GM12878 (cell line): ENCODE measurements around the gene PRKCI. TPM values are rescaled to one million over a fixed set of nuclear protein-coding genes. Genes with fewer than 3 reads are reported as not detected.

Experiments
- ATAC-seq: fragments of 200-7000 bp; cut with Tn5 transposase; 3 replicates; pipeline ENCODE4 v1.9.1; 2020; ENCODE audit warnings: mild to moderate bottlenecking, moderate library complexity
- BruUV-seq: library from RNA; stranded (reverse); fragments of 400-500 nt; replicated peaks from 2 replicates; lab custom pipeline; 2021; lab: Mats Ljungman, UMichigan
- CTCF ChIA-PET: fragments of 300-600 bp; sonication (Branson Sonifier 250); formaldehyde crosslinking; extraction: SDS; loops from one replicate; lab custom pipeline; 2021; ENCODE audit warnings: inconsistent platforms; lab: Yijun Ruan, JAX
- POLR2A ChIA-PET: fragments of 350-600 bp; formaldehyde crosslinking; extraction: SDS; loops from one replicate; lab custom pipeline; 2021; ENCODE audit warnings: inconsistent platforms; lab: Charles Lee
- RAD21 ChIA-PET: fragments of 300-600 bp; sonication (Branson Sonifier 250); formaldehyde crosslinking; loops from one replicate; lab custom pipeline; 2023; ENCODE audit warnings: antibody characterized with exemption; ENCODE audit not compliant: unreplicated experiment; lab: Charles Lee
- SMC1A ChIA-PET: fragments of 300-600 bp; sonication (Branson Sonifier 250); formaldehyde crosslinking; loops from one replicate; lab custom pipeline; 2023; ENCODE audit not compliant: unreplicated experiment, uncharacterized antibody; lab: Charles Lee
- DNase-seq: peaks from one replicate; pipeline ENCODE4 v3.0.0-alpha.2; 2011; ENCODE audit warnings: low read depth, low spot score
- FAIRE-seq: peaks from 3 replicates; lab custom pipeline; 2011; peaks lifted over from hg19 to GRCh38; lab: Jason Lieb, UNC
- H2AFZ ChIP-seq: 2 replicates; pipeline ENCODE4 v1.6.0; 2011; ENCODE audit warnings: low read depth, low read length, control low read depth; ENCODE audit not compliant: control insufficient read depth
- H3K27ac ChIP-seq: 2 replicates; pipeline ENCODE4 v1.5.1; 2011; ENCODE audit warnings: control low read depth; ENCODE audit not compliant: control insufficient read depth, insufficient read depth
- H3K27me3 ChIP-seq, 2 experiments: replicated peaks in 1 of 2; 2 replicates each; pipeline versions ENCODE4 v1.6.0 to v1.6.1; 2011; ENCODE audit warnings: low read length in 1 of 2; ENCODE audit not compliant: control insufficient read depth in 2 of 2, insufficient read depth in 2 of 2
- H3K36me3 ChIP-seq, 2 experiments: 2 replicates each; pipeline ENCODE4 v1.5.1; 2011; ENCODE audit warnings: low read length in 1 of 2; ENCODE audit not compliant: control insufficient read depth in 2 of 2, insufficient read depth in 2 of 2
- H3K4me1 ChIP-seq: 2 replicates; pipeline ENCODE4 v1.6.1; 2011; ENCODE audit warnings: mild to moderate bottlenecking, low read length, moderate library complexity, mixed read lengths; ENCODE audit not compliant: control insufficient read depth, insufficient read depth
- H3K4me2 ChIP-seq: 2 replicates; pipeline ENCODE4 v1.6.0; 2011; ENCODE audit warnings: control low read depth; ENCODE audit not compliant: control insufficient read depth, insufficient read depth
- H3K4me3 ChIP-seq: fragments of 200-600 bp; sonication (generic); 2 replicates; pipeline ENCODE4 v1.5.1; 2016
- H3K79me2 ChIP-seq: 2 replicates; pipeline ENCODE4 v1.6.0; 2011; ENCODE audit warnings: low read length; ENCODE audit not compliant: control insufficient read depth, insufficient read depth
- H3K9ac ChIP-seq: 2 replicates; pipeline ENCODE4 v1.8.0; 2011; ENCODE audit warnings: low read length, control low read depth, mixed read lengths; ENCODE audit not compliant: control insufficient read depth, insufficient read depth
- H3K9me3 ChIP-seq: replicated peaks from 3 replicates; pipeline ENCODE4 v1.5.1; 2011; ENCODE audit warnings: mild to moderate bottlenecking, low read length; ENCODE audit not compliant: control insufficient read depth, insufficient read depth
- H4K20me1 ChIP-seq: 2 replicates; pipeline ENCODE4 v1.6.0; 2011; ENCODE audit not compliant: control insufficient read depth, insufficient read depth
- BHLHE40 ChIP-seq, 2 experiments: fragments of 450-650 bp in 1 of 2; IDR thresholded peaks; 2 replicates each; pipeline ENCODE4 v1.6.1; 2011 to 2017; ENCODE audit warnings: low read depth in 2 of 2, borderline replicate concordance in 1 of 2, improper control_type of control experiment in 1 of 2, low read length in 1 of 2, mild to moderate bottlenecking in 1 of 2
- BMI1 ChIP-seq: fragments of 450-650 bp; IDR thresholded peaks from 2 replicates; pipeline ENCODE4 v1.6.1; 2016; ENCODE audit warnings: mild to moderate bottlenecking, moderate library complexity, borderline replicate concordance
- CBX3 ChIP-seq: fragments of 200-600 bp; sonication (generic); IDR thresholded peaks from 2 replicates; pipeline ENCODE4 v1.6.1; 2016; ENCODE audit warnings: low read depth, borderline replicate concordance
- EP300 ChIP-seq, 2 experiments: fragments of 150-350 bp in 1 of 2; IDR thresholded peaks; 2 replicates each; pipeline ENCODE4 v1.6.1; 2011 to 2012; ENCODE audit warnings: low read depth in 2 of 2, low read length in 2 of 2, borderline replicate concordance in 1 of 2, improper control_type of control experiment in 1 of 2, inconsistent platforms in 1 of 2; ENCODE audit not compliant: control insufficient read depth in 1 of 2
- GABPA ChIP-seq: IDR thresholded peaks from 2 replicates; pipeline ENCODE4 v1.6.1; 2014; ENCODE audit warnings: antibody characterized with exemption, low read depth, mild to moderate bottlenecking, inconsistent platforms
- MTA3 ChIP-seq: IDR thresholded peaks from 2 replicates; pipeline ENCODE4 v1.6.1; 2012; ENCODE audit warnings: low read length, inconsistent platforms, borderline replicate concordance
- MYB ChIP-seq: fragments of 150-350 bp; IDR thresholded peaks from 2 replicates; pipeline ENCODE4 v1.6.1; 2014; ENCODE audit warnings: mild to moderate bottlenecking, low read depth, low read length, borderline replicate concordance
- NFIC ChIP-seq: IDR thresholded peaks from 2 replicates; pipeline ENCODE4 v1.6.1; 2012; ENCODE audit warnings: low read depth, mild to moderate bottlenecking, inconsistent platforms, low read length, moderate library complexity
- RELB ChIP-seq: fragments of 450-650 bp; IDR thresholded peaks from 2 replicates; pipeline ENCODE4 v1.6.1; 2017; ENCODE audit warnings: low read depth, mild to moderate bottlenecking, moderate library complexity
- WRNIP1 ChIP-seq: IDR thresholded peaks from 2 replicates; pipeline ENCODE4 v1.6.1; 2011; ENCODE audit warnings: low read depth, low read length, improper control_type of control experiment, borderline replicate concordance
- ZBTB11 ChIP-seq: fragments of 450-650 bp; formaldehyde crosslinking; IDR thresholded peaks from 2 replicates; pipeline ENCODE4 v1.5.0; 2022; ENCODE audit warnings: mild to moderate bottlenecking, missing genetic modification characterization
- ZNF274 ChIP-seq: IDR thresholded peaks from one replicate; pipeline ENCODE4 v1.8.0; 2011; ENCODE audit not compliant: insufficient read length, insufficient read depth
- ZNF622 ChIP-seq: fragments of 450-650 bp; IDR thresholded peaks from 2 replicates; pipeline ENCODE4 v1.6.1; 2017; ENCODE audit warnings: mild to moderate bottlenecking, inconsistent platforms
- WGBS: methylation state at CpG from one replicate; pipeline ENCODE4 v1.1.6; 2016; ENCODE audit warnings: low lambda C conversion rate; ENCODE audit not compliant: insufficient replicate concordance, insufficient coverage; ENCODE audit errors: missing lambda C conversion rate; 5-methylcytosine and 5-hydroxymethylcytosine counted together
- in situ Hi-C: fragments of 300-500 bp; cut with MboI; formaldehyde crosslinking; loops from 9 replicates; pipeline ENCODE4 v1.14.3; 2018; ENCODE audit warnings: mixed read lengths
- intact Hi-C: fragments of 100-400 bp; cut with micrococcal nuclease; formaldehyde crosslinking; loops from one replicate; pipeline ENCODE4 v1.14.2; 2022; ENCODE audit not compliant: unreplicated experiment
- polyA plus RNA-seq, 11 experiments: library from polyadenylated mRNA; depleted of rRNA in 4 of 11; unstranded in 6 of 11; stranded (reverse) in 5 of 11; fragments of >200 nt; fragmentation: Nextera tagmentation in 4 of 11; fragmentation: Illumina TruSeq in 1 of 11; extraction: Ambion mirVana in 4 of 11; extraction: Trizol in 1 of 11; gene quantifications; 1 replicate in 1 of 11; 2 replicates in 10 of 11; pipeline versions ENCODE4 v1.2.1 to v1.2.3, GENCODE V29; 2011 to 2016; ENCODE audit warnings: inconsistent platforms in 2 of 11, missing spikeins in 2 of 11, low read depth in 1 of 11
- total RNA-seq, 4 experiments: library from RNA; depleted of rRNA in 3 of 4; stranded (reverse); fragments of >200 nt in 3 of 4; fragmentation: Illumina TruSeq in 1 of 4; extraction: Trizol in 1 of 4; gene quantifications; 2 replicates each; pipeline versions ENCODE4 v1.2.1 to v1.2.3, GENCODE V29; 2013 to 2021
- TF ChIP-seq, protein P1 (sequence below): fragments of 450-650 bp; IDR thresholded peaks from 2 replicates; pipeline ENCODE4 v1.6.1; 2018; ENCODE audit warnings: mild to moderate bottlenecking, low read depth, moderate library complexity; ENCODE audit not compliant: partially characterized antibody

The PRKCI gene
- total and polyA plus RNA-seq, 10 of the 15 experiments (the other 5 are each of a cell fraction or from before 2014, with no cell fraction given) = 3.5 to 15.4 (median 11.8) TPM

DNA sequence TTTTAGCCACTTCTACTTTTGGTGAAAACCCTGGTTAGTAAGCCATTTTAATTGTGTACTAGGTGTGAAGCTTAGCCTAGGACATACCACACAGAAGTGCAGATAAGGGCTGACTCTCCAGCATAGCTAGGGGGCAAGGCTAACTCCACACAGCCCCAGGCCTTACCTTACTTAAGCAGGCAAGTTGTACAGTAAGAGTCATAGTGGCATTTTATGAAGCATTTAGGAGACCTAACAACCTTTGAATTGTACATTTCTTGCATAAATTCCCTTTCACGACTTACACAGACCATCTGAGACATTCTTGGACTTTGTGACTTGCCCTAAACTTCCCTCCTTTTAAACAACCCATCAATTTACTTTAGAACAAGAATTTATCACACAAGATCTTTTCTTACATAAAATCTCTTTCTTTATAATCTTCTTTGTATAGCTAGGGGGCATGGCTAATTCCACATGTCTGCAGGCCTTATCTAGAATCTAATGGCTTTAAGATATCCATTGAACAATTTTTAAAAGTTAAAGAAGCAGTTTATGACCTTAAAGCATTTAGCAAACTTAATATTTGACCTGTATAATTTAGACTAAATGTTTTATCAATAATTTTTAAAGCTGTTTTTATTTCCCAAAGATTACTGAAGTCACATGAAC, 116.6 kb downstream of the PRKCI start:
- H3K79me2 ChIP-seq = no peaks in the 10 kb centered on the region
- TF ChIP-seq CBX3 (no peak), BHLHE40 (IDR thresholded peaks at IDR 0.05; ENCODE audit: borderline replicate concordance in 1 of 2, low read depth in 2 of 2, low read length in 1 of 2) (no peak), MTA3 (no peak), ZBTB11 (no peak), WRNIP1 (no peak), RELB (no peak), EP300 (IDR thresholded peaks at IDR 0.05; ENCODE audit: borderline replicate concordance in 1 of 2, control insufficient read depth in 1 of 2, low read depth in 2 of 2, low read length in 2 of 2) (no peak), BMI1 (no peak), GABPA (no peak), ZNF274 (no peak), NFIC (no peak), MYB (no peak), ZNF622 (no peak)
- TF ChIP-seq, protein P1, sequence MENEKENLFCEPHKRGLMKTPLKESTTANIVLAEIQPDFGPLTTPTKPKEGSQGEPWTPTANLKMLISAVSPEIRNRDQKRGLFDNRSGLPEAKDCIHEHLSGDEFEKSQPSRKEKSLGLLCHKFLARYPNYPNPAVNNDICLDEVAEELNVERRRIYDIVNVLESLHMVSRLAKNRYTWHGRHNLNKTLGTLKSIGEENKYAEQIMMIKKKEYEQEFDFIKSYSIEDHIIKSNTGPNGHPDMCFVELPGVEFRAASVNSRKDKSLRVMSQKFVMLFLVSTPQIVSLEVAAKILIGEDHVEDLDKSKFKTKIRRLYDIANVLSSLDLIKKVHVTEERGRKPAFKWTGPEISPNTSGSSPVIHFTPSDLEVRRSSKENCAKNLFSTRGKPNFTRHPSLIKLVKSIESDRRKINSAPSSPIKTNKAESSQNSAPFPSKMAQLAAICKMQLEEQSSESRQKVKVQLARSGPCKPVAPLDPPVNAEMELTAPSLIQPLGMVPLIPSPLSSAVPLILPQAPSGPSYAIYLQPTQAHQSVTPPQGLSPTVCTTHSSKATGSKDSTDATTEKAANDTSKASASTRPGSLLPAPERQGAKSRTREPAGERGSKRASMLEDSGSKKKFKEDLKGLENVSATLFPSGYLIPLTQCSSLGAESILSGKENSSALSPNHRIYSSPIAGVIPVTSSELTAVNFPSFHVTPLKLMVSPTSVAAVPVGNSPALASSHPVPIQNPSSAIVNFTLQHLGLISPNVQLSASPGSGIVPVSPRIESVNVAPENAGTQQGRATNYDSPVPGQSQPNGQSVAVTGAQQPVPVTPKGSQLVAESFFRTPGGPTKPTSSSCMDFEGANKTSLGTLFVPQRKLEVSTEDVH = no peak
- DNase-seq (no peak), ATAC-seq (no peak), FAIRE-seq (no peak)
- SMC1A ChIA-PET = interaction anchor here (1.0 to 1.2 kb wide), 2 partner anchors 22 to 72 kb away, joined by 3 to 4 read pairs; no protein-coding TSS in a partner anchor
- RAD21 ChIA-PET = interaction anchor here (0.7 kb wide), 1 partner anchor 165 kb away, joined by 5 read pairs; no protein-coding TSS in a partner anchor
- H3K36me3 ChIP-seq = no peaks in the 10 kb centered on the region
- no peaks in the 10 kb centered on the region for H3K4me1 ChIP-seq
- no peaks in the 10 kb centered on the region for H3K27me3 ChIP-seq
- BruUV-seq = no TSS peak
- H2AFZ ChIP-seq = no peak overlapping the region
- POLR2A ChIA-PET = interaction anchor here (0.6 kb wide), 1 partner anchor 108 kb away, joined by 3 read pairs; no protein-coding TSS in a partner anchor
- no peak overlapping the region for H3K27ac ChIP-seq
- no peak overlapping the region for H3K4me2 ChIP-seq
- H3K4me3 ChIP-seq = no peak overlapping the region
- 0% methylated on average over 1 of the region's 1 CpG for WGBS
- H3K9ac ChIP-seq = no peak overlapping the region
- in situ Hi-C loops (no loop called here), intact Hi-C loops (no loop called here)
- H4K20me1 ChIP-seq = no peaks in the 10 kb centered on the region
- H3K9me3 ChIP-seq = peaks cover 2% of the 10 kb centered on the region; the same call in 2 of the 3 replicates
- CTCF ChIA-PET = no interaction called here
